AG04449 (cell line): ENCODE results near the gene GALNT2.

Experiments
- CTCF ChIA-PET: fragments of 350-600 bp; formaldehyde crosslinking; extraction: SDS; loops from one replicate; lab custom pipeline; 2021; ENCODE audit warnings: antibody characterized with exemption; lab: Yijun Ruan, JAX
- POLR2A ChIA-PET: fragments of 400-600, 350-600 bp; formaldehyde crosslinking; extraction: SDS; loops from one replicate; lab custom pipeline; 2020; ENCODE audit warnings: antibody characterized with exemption, inconsistent platforms; lab: Yijun Ruan, JAX
- DNase-seq: peaks from one replicate; pipeline ENCODE4 v3.0.0-alpha.2; 2010; ENCODE audit warnings: low read depth, low spot score
- H3K4me3 ChIP-seq: 2 replicates; pipeline ENCODE4 v1.5.1; 2011; ENCODE audit warnings: low read depth, mild to moderate bottlenecking, control low read depth, low read length
- TF ChIP-seq, protein P1 (sequence below): IDR thresholded peaks from one replicate; pipeline ENCODE4 v1.5.1; 2011; ENCODE audit warnings: mild to moderate bottlenecking, moderate library complexity, low read length, control low read depth, inconsistent platforms; ENCODE audit not compliant: insufficient read depth; ENCODE audit errors: missing control alignments

Gene GALNT2

GRCh38 chr1:230068621-230068873 lies 1.5 kb downstream of the GALNT2 start:
- TF ChIP-seq, protein P1, sequence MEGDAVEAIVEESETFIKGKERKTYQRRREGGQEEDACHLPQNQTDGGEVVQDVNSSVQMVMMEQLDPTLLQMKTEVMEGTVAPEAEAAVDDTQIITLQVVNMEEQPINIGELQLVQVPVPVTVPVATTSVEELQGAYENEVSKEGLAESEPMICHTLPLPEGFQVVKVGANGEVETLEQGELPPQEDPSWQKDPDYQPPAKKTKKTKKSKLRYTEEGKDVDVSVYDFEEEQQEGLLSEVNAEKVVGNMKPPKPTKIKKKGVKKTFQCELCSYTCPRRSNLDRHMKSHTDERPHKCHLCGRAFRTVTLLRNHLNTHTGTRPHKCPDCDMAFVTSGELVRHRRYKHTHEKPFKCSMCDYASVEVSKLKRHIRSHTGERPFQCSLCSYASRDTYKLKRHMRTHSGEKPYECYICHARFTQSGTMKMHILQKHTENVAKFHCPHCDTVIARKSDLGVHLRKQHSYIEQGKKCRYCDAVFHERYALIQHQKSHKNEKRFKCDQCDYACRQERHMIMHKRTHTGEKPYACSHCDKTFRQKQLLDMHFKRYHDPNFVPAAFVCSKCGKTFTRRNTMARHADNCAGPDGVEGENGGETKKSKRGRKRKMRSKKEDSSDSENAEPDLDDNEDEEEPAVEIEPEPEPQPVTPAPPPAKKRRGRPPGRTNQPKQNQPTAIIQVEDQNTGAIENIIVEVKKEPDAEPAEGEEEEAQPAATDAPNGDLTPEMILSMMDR, result no peak
- ChIA-PET POLR2A (interaction anchor here (0.8 kb wide), 1 partner anchor 9 kb away, joined by 3 read pairs; no protein-coding TSS in a partner anchor), CTCF (interaction anchor here (1.2 kb wide), 1 partner anchor 147 kb away, joined by 3 read pairs; no protein-coding TSS in a partner anchor)
- H3K4me3 ChIP-seq, result peak overlapping the region; percentile 88
- DNase-seq, result no peak

GRCh38 chr1:230068952-230069684 lies 2.1 kb downstream of the GALNT2 start:
- CTCF ChIA-PET, result interaction anchor here (0.7 to 1.2 kb wide), 3 partner anchors 9 to 152 kb away, joined by 3 to 4 read pairs (median 3); no protein-coding TSS in a partner anchor
- peak overlapping the region; percentile 88 for H3K4me3 ChIP-seq
- POLR2A ChIA-PET, result interaction anchor here (0.8 kb wide), 1 partner anchor 8 kb away, joined by 3 read pairs; no protein-coding TSS in a partner anchor
- TF ChIP-seq, protein P1, result no peak
- no peak for DNase-seq

GRCh38 chr1:230069796-230070195 lies 2.8 kb downstream of the GALNT2 start:
- TF ChIP-seq, protein P1, result no peak
- ChIA-PET CTCF (interaction anchor here (0.7 to 1.2 kb wide), 2 partner anchors 9 to 151 kb away, joined by 3 to 4 read pairs; no protein-coding TSS in a partner anchor), POLR2A (interaction anchor here (0.5 kb wide), 1 partner anchor 40 kb away, joined by 3 read pairs; no protein-coding TSS in a partner anchor)
- no peak for DNase-seq
- H3K4me3 ChIP-seq, result peak overlapping the region; percentile 88

DNA sequence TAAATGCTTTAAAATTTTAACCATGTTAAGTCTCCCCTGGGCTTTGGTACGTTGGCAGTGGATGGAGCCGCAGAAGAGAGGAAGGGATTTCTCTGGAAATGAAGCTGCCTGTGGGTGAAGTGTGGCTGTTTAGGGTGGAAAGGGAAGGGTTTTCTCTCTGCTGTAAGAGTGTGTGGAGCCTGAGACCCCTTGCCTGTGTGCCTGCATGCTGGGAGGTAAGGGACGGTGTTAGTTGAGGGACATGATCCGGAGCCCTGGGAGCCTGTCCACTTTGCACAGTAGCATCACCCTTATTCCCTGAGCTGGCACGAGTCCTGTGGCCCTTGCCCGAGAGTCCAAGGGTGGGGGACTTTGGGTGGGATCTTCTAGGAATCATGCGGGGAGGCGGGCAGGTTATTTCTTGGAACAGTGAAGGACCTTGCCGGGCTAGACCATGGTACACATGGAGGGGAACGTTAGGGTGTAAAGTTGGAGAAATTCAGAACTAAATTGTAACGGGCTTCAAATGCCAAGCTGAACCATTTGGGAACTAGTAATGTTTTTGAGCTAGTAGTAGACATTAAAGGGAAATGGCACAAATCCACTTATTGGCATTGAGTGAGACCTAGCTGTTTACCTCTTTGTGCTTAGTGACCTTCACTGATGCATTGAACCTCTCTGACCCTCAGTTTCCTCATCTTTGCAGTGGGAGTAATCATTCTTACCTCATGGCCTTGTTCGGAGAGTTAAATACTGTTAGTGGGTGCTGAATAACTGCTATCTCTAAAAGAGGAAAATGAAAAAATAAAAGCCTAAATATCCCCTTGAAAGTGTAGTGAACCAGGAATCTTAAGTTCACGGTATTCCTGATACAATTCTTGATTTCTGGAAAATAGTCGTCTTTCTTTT lies 3.5 kb downstream of the GALNT2 start:
- TF ChIP-seq, protein P1, result no peak
- CTCF ChIA-PET, result interaction anchor here (1.2 kb wide), 1 partner anchor 8 kb away, joined by 4 read pairs; no protein-coding TSS in a partner anchor
- DNase-seq, result no peak
- POLR2A ChIA-PET, result no interaction called here
- H3K4me3 ChIP-seq, result peak overlapping the region; percentile 1; the same call in 1 of the 2 replicates

GRCh38 chr1:230071316-230071715 lies 4.3 kb downstream of the GALNT2 start:
- no peak for DNase-seq
- TF ChIP-seq, protein P1, result no peak
- POLR2A ChIA-PET, result interaction anchor here (0.9 kb wide), 1 partner anchor 14 kb away, joined by 4 read pairs; no protein-coding TSS in a partner anchor
- no peak overlapping the region for H3K4me3 ChIP-seq
- CTCF ChIA-PET, result interaction anchor here (1.0 kb wide), 1 partner anchor 157 kb away, joined by 3 read pairs; no protein-coding TSS in a partner anchor
